ENCODE data around the gene NPPB.
"Not testable (repeated sequence)": the region's sequence is repeated elsewhere in the genome, so short reads cannot be mapped to it uniquely, and the experiment has no call there.

NPPB gene

DNA sequence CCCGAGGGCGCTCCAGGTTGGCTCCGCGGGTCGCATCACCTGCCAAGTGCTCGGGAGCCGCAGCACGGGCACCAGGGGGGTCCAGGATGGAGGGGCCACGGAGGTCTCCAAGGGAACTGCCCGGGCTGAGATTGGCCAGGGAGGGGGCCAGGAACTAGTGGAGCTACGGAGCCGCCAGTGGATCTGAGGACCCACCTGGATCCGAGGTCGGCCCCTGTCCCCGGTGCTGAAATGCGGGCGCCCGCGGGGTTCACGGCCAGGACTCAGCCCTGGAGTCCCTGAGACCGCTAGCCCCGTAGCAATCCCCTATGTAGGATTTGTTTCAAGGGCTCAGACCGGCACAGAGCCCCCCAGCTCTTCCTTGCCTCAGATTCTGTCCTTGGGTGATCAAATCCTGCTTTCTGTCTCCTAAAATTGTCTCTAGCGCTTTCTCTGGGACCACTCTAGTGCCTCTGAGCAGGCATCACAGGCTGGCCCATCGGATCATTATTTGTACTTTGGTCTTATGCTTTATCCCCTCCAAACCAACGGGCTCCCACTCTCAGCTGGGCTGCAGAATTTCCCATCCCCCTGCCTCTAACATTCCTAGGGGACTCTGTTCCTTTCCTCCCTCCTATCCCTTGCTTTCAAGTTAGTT, 40.2 kb upstream of the NPPB start:
- no peak for DNase-seq (ENCODE audit: low spot score)
- no peak for TF ChIP-seq CTCF (IDR thresholded peaks at IDR 0.05; ENCODE audit: extremely low read depth, missing control alignments)

DNA sequence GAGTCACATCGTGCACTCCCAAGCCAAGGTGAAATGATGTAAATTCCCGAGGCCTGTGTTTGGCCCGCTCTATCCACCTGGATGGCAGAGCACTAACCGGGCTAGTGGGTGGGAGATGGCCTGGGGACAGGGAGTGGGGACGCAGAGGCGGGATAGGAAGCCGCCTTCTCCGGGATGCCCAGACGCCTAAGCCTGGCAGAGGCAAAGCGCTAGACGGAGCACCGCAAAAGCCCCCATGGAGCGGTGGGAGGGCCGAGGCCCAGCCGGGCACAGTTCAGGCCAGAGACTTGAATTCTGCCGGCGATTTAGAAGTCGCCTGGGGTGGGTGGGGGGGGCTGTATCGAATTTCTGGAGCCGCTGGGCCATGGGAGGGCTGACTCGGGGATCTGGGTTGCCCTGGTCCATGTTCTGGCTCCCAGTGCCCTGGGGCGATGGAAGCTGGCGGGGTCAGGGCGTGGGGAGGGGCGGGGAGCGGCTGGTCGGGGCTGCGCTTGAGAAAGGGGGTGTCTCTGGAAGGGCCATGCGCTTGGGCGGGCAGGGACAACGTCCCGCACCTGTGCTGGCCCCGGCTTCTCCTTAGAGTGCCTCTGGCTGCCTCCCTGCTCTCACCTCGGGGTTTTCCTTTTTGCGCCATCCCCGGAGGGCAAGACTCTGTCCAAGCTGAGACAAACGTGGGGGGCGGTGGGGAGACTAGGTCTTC, 39.5 kb upstream of the NPPB start:
- no peak for DNase-seq (ENCODE audit: low spot score)
- TF ChIP-seq CTCF (IDR thresholded peaks at IDR 0.05; ENCODE audit: extremely low read depth, missing control alignments), result no peak

DNA sequence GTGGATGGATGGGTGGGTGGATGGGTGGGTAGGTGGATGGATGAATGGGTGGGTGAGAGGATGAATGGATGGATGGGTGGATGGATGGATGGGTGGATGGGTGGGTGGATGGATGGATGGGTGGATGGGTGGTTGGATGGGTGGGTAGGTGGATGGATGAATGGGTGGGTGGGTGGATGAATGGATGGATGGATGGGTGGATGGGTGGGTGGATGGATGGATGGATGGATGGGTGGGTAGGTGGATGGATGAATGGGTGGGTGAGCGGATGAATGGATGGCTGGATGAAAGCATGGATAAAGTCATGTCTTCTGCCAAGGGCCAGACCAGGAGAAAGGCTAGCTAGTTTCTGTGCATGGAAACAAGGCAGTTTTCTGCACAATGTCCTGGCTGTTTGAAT, 35.8 kb upstream of the NPPB start:
- DNase-seq (ENCODE audit: low spot score), result not testable (repeated sequence)

DNA sequence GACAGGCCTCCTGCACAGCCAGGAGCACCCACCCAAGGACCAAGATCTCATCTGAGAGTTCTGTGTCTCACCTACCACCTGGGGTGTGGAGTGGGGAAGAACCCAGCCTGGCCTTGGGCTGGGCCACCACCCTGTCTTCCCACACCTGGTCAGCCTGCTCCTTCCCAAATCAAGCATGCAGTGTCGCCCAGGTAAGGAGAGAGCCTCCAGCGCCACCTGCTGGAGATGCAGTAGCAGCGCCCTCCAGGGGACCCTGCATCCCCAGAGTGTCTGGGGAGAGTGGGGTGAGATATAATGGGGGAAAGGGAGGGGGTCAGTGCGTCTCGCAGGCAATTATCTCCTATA, 35.1 kb upstream of the NPPB start:
- peak; percentile 89 for DNase-seq (ENCODE audit: low spot score)
- peak; percentile 98 for TF ChIP-seq CTCF (IDR thresholded peaks at IDR 0.05; ENCODE audit: extremely low read depth, missing control alignments)

GRCh38 chr1:11891433-11892186, 32.9 kb upstream of the NPPB start:
- no peak for TF ChIP-seq CTCF (IDR thresholded peaks at IDR 0.05; ENCODE audit: extremely low read depth, missing control alignments)
- no peak for DNase-seq (ENCODE audit: low spot score)

- no peak for TF ChIP-seq CTCF (IDR thresholded peaks at IDR 0.05; ENCODE audit: extremely low read depth, missing control alignments)
- no peak for DNase-seq (ENCODE audit: low spot score)
Observed at GRCh38 chr1:11888877-11889208, 30.1 kb upstream of the NPPB start.

- no peak for DNase-seq (ENCODE audit: low spot score)
- no peak for TF ChIP-seq CTCF (IDR thresholded peaks at IDR 0.05; ENCODE audit: extremely low read depth, missing control alignments)
Observed at GRCh38 chr1:11888206-11888876, 29.6 kb upstream of the NPPB start.

Data from GM20000 (cell line).